Limb (tissue), 2 donors: Measurements from ENCODE around the gene GRID1.
"Not testable (repeated sequence)": the region's sequence is repeated elsewhere in the genome, so short reads cannot be mapped to it uniquely, and the experiment has no call there.

Source experiments
- DNase-seq, 2 donors: peaks; one replicate each; pipeline ENCODE4 v3.0.0-alpha.2; 2016; ENCODE audit errors: extremely low spot score in 2 of 2

The GRID1 gene

DNA sequence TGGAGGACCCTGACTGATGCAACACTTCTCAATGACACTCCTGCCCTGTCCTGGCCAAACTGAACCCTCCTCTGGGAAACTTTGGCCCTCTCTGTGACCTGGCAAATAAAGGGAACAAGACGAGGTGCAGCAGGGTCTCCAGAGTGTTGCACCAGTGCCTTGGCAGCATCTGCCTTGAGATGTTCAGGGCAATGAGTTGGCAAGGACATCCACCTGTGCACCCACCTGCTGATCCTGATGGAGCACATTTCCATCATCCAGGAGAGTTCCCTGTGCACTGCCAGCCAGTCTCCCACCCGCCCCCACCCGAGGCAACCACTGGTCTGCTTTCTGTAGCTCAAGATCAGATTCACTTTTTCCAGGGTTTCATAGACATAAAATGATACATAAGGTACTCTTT, 407.4 kb downstream of the GRID1 start:
- no peak for DNase-seq

- DNase-seq, result no peak
Observed at GRCh38 chr10:85950921-85951320, 415.7 kb downstream of the GRID1 start.

DNA sequence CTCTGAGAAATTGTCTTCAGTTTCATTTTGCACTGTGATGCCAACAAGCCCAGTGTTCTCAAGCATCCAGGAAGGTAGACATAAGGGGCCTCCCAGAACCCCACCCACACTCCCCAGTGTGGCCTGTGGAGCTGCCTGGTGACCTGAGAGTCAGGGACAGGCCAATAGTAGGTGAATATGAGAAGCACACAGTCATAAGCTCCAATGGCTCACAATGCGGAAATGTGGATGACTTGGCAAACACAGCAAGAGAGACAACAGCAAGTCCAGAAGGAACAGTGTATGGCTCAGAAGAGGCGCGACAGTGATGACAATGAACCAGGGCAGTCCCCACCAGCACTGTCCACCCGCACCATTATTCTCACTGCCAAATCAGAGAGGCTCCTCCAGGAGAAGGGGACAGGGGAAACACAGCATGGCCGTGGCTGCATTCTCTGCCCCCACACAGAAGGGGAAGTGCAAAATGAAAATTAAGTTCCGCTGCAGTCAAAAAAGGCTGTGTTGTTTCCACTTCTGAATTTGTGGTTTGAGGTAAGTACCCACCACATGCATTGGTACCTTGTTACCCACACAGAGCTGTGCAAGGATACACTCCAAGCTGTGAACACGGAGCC, 419.8 kb downstream of the GRID1 start:
- no peak for DNase-seq

DNA sequence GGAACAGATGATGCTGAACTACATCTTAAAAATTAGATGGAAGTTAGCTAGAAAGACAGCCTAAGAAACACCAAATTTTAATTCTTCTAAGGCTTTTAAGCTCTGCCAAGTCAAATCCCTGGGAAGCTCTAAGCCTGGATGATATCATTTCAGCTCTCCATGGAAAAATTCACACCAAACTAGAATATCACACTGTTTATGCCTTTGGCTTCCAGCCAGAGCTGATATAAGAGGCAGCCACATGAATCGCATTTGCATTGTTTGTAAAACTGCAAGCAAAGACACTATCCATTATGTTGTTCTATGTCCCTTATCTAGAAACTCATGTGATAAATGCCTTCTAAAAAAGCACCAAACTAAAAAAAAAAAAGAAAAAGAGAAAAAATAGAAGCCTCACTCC, 430.4 kb downstream of the GRID1 start:
- DNase-seq, result no peak

- no peak for DNase-seq
Observed at GRCh38 chr10:85934586-85934985, 432.0 kb downstream of the GRID1 start.

- not testable (repeated sequence) for DNase-seq
Observed at GRCh38 chr10:85929993-85930392, 436.6 kb downstream of the GRID1 start.

DNA sequence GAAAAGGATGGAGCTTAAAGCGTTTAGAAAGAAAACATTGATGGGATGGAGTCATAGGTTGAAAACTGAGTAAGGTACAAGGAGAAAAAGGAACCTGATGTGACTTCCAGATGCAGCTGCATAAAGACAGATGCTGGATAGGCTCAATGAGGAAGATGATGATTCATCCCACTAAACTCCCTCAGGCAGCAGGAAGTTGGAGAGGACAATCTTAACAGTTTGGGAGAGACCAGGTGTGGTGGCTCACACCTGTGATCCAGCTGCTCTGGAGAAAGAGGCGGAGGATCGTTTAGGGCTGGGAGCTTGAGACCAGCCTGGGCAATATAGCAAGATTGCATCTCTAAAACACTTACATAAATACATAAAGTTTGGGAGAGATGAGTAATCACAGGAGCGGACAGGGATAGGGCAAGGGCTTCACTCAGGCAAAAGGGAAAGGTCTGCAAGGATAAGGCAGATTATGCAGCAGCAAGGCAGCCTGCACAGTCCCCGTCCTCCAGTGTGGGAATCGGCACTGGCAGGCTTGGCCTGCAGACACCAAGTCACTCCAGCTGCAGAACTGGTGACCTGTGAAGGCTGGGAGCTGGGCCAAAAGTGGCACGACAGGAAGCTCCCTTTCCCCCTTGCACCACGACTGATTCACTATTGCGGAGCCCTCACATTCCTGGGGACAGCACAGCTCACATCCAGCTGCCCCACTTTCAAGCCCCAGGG, 438.5 kb downstream of the GRID1 start:
- DNase-seq, result no peak

DNA sequence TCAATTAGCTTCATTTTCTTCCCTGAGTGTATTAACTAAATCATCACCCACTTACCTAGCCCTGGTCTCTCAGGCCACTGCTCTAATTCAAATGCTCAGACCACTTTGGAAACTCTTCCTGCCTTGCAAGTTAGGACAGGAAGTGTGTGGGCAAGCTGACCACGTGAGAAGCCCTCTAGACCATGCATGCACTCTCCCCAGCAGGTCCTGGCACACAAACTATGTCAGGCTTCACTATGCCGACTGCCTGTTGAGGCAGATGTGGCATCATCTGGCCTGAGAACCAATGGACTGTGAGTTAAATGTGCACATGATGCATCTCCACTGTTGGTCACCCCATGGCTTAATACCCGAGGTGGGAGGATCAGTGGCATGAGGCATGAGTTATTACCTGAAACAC, 439.6 kb downstream of the GRID1 start:
- DNase-seq, result no peak

DNA sequence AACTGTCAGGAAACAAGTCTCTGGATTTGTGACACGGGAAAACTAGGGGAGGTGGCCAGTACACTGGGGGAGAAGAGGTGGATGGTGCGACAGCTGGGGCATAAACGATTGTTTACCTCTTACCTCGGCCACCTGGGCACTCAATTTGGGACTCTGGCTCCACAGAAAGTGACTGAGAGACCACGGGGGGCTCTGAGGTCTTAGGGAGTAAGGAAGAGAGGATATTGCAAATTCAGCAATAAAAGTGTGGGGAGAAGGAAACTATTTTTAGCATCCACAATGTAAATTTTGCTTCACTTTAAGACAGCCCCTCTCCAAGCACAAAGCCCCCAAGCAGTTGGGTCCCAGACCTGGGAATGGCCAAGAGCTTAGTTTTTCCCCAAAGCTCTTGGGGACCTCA, 440.5 kb downstream of the GRID1 start:
- DNase-seq, result no peak

GRCh38 chr10:85925201-85925750, 441.3 kb downstream of the GRID1 start:
- no peak for DNase-seq

DNA sequence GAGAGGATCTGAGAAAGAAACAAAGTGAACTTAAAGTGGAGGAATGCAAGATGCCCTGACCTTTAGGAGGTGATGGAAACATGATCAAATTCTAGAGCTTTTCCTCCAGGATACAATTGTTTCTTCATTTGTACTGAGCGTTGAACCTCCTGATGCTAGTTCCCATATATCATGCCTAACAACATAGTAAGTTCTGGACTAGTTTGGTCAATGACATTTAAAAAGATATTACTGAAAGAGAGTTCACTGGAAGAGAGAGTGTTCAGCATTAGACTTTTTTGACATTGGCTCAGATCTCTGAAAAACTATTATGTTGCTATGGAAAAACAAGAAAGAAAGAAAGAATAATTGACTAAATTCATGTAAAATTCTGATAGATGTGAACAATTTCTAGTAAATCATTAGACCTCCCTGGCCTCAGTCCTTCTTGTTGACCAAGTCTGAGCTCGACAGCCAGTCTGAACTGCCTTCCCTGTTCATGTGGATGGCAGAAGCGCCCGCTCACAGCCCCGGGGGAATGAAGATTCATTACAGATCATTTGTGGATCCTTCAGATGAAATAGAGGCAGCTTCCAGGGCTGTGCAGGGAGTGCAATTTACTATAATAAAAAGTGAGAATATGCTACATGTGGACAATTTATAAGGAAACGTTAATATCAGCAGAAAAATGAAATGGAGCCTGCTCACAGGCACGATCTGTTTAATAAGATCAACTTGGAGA, 442.1 kb downstream of the GRID1 start:
- DNase-seq, result no peak

DNA sequence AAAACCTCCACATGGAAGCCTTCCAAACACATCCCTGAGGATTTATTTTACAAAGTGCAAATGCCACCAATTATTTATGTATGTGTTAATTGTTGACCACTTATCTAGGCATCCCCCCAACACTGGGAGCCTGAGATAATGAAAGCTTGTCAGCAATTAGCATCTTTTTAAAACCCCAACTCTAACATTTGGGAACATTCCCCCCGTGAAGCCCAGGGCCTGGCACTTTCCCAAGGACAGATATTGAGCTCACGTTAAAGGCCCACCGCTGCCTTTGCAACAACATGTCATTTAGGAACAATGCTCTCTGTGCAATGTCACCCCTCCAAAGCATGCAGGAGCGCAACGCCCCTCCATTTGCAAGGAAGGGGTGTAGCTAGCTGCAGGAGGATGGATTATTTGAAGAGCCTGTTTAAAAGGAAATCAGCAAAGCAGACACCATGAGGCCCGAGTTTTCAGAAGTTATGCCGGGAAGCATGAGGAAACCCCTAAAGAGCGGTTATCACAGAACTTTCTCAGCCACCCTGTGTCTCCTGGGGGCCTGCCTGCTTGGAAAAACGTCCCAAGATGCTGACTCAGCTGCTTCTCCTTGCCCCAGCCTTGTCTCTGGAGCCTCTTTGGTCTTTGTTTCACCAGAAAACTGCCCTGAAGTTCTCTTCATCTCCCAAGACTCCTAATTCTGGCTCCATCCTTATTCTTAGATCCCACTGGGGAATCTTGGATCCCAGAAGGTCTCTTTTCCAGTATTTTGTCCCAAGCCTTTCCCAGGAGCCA, 444.1 kb downstream of the GRID1 start:
- DNase-seq, result peak; percentile 5 to 49

DNA sequence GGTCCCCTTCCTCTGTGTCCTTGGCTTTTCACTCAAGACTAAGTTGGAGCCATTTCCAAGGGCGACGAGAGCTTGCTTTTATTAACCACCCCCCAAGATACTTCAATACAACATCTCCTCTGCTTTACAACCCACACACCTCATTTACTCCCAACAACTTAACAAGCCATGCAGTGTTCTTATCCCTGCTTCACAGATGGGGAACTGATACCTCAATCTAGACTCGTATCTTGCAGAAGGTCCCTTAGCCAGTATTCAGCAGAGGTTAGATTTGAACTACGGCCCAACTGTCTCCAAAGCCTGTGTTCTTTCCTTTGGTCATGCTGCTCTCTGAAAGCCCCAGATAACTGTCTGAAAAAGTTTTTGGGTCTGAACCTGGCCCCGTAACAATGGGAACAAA, 444.8 kb downstream of the GRID1 start:
- DNase-seq, result no peak

GRCh38 chr10:85920311-85920710, 446.3 kb downstream of the GRID1 start:
- DNase-seq, result no peak

- DNase-seq, result peak in 1 of 2 donors; percentile 2
Observed at GRCh38 chr10:85919491-85920021, 447.0 kb downstream of the GRID1 start.

- DNase-seq, result no peak
Observed at GRCh38 chr10:85918371-85918770, 448.2 kb downstream of the GRID1 start.

GRCh38 chr10:85917601-85918000, 449.0 kb downstream of the GRID1 start:
- no peak for DNase-seq

- peak in 1 of 2 donors; percentile 9 for DNase-seq
Observed at GRCh38 chr10:85916994-85917573, 449.5 kb downstream of the GRID1 start.

DNA sequence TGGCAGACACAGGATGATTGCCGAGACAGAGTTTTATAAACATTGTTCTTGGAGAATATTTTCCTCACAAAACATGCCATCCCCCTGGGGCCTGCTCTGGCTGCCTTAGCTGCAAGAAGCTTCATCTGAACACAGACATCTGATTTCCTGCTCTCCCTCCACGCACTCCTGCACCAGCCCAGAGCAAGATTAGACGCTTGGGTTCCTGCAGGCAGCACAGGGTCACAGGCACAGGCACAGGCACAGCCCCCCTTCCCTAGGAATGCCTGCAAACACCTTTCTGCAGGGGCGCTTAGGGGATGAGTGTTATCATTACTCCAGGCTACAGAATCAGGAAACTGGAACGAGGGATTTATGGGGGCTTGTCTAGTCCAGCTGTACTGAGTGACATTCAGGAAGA, 450.3 kb downstream of the GRID1 start:
- peak in 1 of 2 donors; percentile 18 for DNase-seq

DNA sequence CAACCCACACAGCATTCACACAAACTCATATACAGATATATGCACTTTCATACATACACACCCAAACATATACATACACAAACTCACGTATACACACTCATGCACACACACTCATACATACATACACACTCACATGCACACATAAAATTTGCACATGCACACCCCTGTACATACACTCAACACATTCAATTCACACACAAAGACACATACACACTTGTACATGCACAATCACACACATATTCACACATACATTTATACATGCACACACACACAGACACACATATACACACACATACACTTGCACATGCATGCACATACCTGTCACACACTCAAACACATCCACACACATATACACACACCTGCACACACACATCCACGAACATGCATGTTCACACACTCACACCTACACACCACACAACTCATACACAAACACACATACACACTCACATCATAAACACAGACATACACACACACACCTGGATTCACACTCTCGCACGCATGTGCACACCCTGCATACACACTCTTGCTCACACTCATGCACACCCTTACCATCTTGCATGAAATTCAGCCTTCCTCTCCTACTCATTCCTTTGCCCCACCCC, 451.2 kb downstream of the GRID1 start:
- no peak for DNase-seq

- DNase-seq, result no peak
Observed at GRCh38 chr10:85914720-85915119, 451.9 kb downstream of the GRID1 start.
